Coronary artery (tissue), 2 donors: Measurements from ENCODE around the gene MCAM.

Source experiments
- DNase-seq: peaks from one replicate; pipeline ENCODE4 v3.0.0-alpha.2; 2017; ENCODE audit warnings: low spot score
- H3K27ac ChIP-seq, 2 donors: fragments of 200-600 bp; sonication (generic); one replicate each; pipeline ENCODE4 v1.5.1; 2016 to 2019
- H3K4me3 ChIP-seq: fragments of 200-600 bp; sonication (generic); 2 replicates; pipeline ENCODE4 v1.5.1; 2016; ENCODE audit warnings: mild to moderate bottlenecking, moderate library complexity
- CTCF ChIP-seq: fragments of 200-600 bp; sonication (generic); IDR thresholded peaks from one replicate; pipeline ENCODE4 v1.5.1; 2019; ENCODE audit warnings: antibody characterized with exemption

MCAM gene

GRCh38 chr11:119318240-119319135 lies 1.6 kb upstream of the MCAM start:
- Histone ChIP-seq H3K4me3 (peak overlapping the region; percentile 95), H3K27ac (peak overlapping the region; percentile 95 to 99)
- peak; percentile 80 for DNase-seq
- TF ChIP-seq CTCF, result no peak

- H3K27ac ChIP-seq, result peak overlapping the region; percentile 95 to 99
- peak overlapping the region; percentile 95 for H3K4me3 ChIP-seq
- no peak for TF ChIP-seq CTCF
- DNase-seq, result no peak
Measured at GRCh38 chr11:119317592-119318239, 786 bp upstream of the MCAM start.

- Histone ChIP-seq H3K4me3 (peak overlapping the region; percentile 95), H3K27ac (peak overlapping the region; percentile 95 to 99)
- no peak for TF ChIP-seq CTCF
- peak; percentile 94 for DNase-seq
Measured at GRCh38 chr11:119316016-119316728, 758 bp downstream of the MCAM start.

- Histone ChIP-seq H3K27ac (peak overlapping the region; percentile 95 to 99), H3K4me3 (peak overlapping the region; percentile 95)
- TF ChIP-seq CTCF, result no peak
- DNase-seq, result no peak
Measured at GRCh38 chr11:119315131-119316015, 1.6 kb downstream of the MCAM start.

GRCh38 chr11:119314726-119315125 lies 2.2 kb downstream of the MCAM start:
- no peak for DNase-seq
- TF ChIP-seq CTCF, result no peak
- Histone ChIP-seq H3K4me3 (peak overlapping the region; percentile 95), H3K27ac (peak overlapping the region; percentile 95 to 99)

- Histone ChIP-seq H3K27ac (peak overlapping the region; percentile 95 to 99), H3K4me3 (peak overlapping the region; percentile 95)
- TF ChIP-seq CTCF, result no peak
- no peak for DNase-seq
Measured at GRCh38 chr11:119310682-119311052, 6.3 kb downstream of the MCAM start.
